ENCODE data around the gene VSNL1. TPM values are rescaled to one million over a fixed set of nuclear protein-coding genes. Genes with fewer than 3 reads are reported as not detected.

VSNL1 gene
- total RNA-seq, 1 experiment from 2014 or later = 0.43 TPM

DNA sequence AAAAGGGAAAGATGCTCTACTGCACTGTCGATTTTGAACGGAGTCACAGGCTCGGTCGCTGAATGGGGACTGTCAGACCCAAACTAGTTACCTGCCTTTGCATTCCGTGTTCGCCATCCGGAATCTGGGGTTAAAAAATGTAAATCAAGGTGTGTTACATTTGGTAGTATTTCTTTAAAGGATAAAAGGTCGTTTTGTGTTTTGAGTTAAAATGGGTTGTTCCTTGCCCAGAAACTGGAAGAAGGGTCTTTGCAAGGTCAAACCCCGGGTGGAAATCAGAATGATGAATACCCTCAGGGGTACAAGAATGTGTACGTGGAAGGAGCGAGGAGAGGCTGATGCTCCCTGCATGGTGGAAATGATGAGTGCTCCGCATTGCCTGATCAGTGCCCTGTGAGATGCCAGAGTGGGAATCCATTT lies 1.0 kb downstream of the VSNL1 start:
- Histone ChIP-seq H3K4me3 (ENCODE audit: low read depth, low read length) (peak overlapping the region; percentile 58), H3K4me1 (peaks cover 31% of the 10 kb centered on the region), H3K9me3 (no peaks in the 10 kb centered on the region), H3K36me3 (ENCODE audit: control insufficient read depth, insufficient read depth, low read length) (no peaks in the 10 kb centered on the region), H3K27me3 (replicated peaks; ENCODE audit: control insufficient read depth, insufficient read depth, low read length) (no peaks in the 10 kb centered on the region; the same call in 1 of the 2 replicates)
- peak overlapping the region; percentile 71 for H3K4me3 Mint-ChIP-seq (ENCODE audit: unreplicated experiment)
- no peak for DNase-seq
- intact Hi-C loops (cut with micrococcal nuclease; ENCODE audit: unreplicated experiment) = no loop called here
- H3K4me1 Mint-ChIP-seq (ENCODE audit: low read depth, unreplicated experiment) = peaks cover 17% of the 10 kb centered on the region
- H3K36me3 Mint-ChIP-seq (ENCODE audit: insufficient read depth, unreplicated experiment) = peaks cover 6% of the 10 kb centered on the region
- no peaks in the 10 kb centered on the region for H3K9me3 Mint-ChIP-seq (ENCODE audit: unreplicated experiment)
- POLR2A ChIA-PET = no interaction called here
- no peak overlapping the region for H3K27ac Mint-ChIP-seq (ENCODE audit: unreplicated experiment)
- H3K27me3 Mint-ChIP-seq (ENCODE audit: insufficient read depth, unreplicated experiment) = peaks cover 18% of the 10 kb centered on the region
- BruUV-seq (replicated peaks) = no TSS peak
- TF ChIP-seq CTCF (IDR thresholded peaks at IDR 0.05; ENCODE audit: insufficient read depth in 1 of 2, low read depth in 1 of 2, low read length in 1 of 2, severe bottlenecking in 1 of 2, unreplicated experiment in 1 of 2) = no peak
- CTCF ChIA-PET = interaction anchor here (1.3 kb wide), 1 partner anchor 129 kb away, joined by 3 read pairs; no protein-coding TSS in a partner anchor

DNA sequence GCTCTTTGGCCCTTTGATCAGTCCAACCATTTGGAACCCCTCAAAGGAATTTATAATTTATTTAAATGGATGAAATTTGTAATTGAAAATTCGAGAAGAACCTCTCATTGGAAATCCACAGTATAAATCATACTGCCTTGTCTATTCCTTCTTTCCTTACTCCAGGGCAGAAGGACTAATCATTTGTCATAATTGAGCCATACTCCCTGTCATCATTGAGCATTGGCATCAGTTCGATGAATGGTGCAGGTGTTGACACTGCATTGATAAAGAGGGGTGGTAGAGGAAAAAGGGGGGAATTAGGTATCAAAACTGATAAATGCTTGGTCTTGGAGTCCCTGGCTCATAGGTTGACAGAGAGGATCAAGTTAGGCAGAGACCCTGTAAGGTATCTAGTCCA lies 2.0 kb downstream of the VSNL1 start:
- no peak overlapping the region for H3K4me3 ChIP-seq (ENCODE audit: low read depth, low read length)
- Mint-ChIP-seq H3K36me3 (ENCODE audit: insufficient read depth, unreplicated experiment) (peaks cover 6% of the 10 kb centered on the region), H3K27ac (ENCODE audit: unreplicated experiment) (no peak overlapping the region), H3K4me1 (ENCODE audit: low read depth, unreplicated experiment) (peaks cover 17% of the 10 kb centered on the region), H3K27me3 (ENCODE audit: insufficient read depth, unreplicated experiment) (peaks cover 17% of the 10 kb centered on the region), H3K9me3 (ENCODE audit: unreplicated experiment) (no peaks in the 10 kb centered on the region), H3K4me3 (ENCODE audit: unreplicated experiment) (no peak overlapping the region)
- CTCF ChIA-PET = no interaction called here
- H3K27me3 ChIP-seq (replicated peaks; ENCODE audit: control insufficient read depth, insufficient read depth, low read length) = no peaks in the 10 kb centered on the region; the same call in 1 of the 2 replicates
- intact Hi-C loops (cut with micrococcal nuclease; ENCODE audit: unreplicated experiment) = no loop called here
- TF ChIP-seq CTCF (IDR thresholded peaks at IDR 0.05; ENCODE audit: insufficient read depth in 1 of 2, low read depth in 1 of 2, low read length in 1 of 2, severe bottlenecking in 1 of 2, unreplicated experiment in 1 of 2) = no peak
- no peaks in the 10 kb centered on the region for H3K9me3 ChIP-seq
- H3K36me3 ChIP-seq (ENCODE audit: control insufficient read depth, insufficient read depth, low read length) = no peaks in the 10 kb centered on the region
- POLR2A ChIA-PET = no interaction called here
- DNase-seq = no peak
- H3K4me1 ChIP-seq = peaks cover 31% of the 10 kb centered on the region
- BruUV-seq (replicated peaks) = no TSS peak

DNA sequence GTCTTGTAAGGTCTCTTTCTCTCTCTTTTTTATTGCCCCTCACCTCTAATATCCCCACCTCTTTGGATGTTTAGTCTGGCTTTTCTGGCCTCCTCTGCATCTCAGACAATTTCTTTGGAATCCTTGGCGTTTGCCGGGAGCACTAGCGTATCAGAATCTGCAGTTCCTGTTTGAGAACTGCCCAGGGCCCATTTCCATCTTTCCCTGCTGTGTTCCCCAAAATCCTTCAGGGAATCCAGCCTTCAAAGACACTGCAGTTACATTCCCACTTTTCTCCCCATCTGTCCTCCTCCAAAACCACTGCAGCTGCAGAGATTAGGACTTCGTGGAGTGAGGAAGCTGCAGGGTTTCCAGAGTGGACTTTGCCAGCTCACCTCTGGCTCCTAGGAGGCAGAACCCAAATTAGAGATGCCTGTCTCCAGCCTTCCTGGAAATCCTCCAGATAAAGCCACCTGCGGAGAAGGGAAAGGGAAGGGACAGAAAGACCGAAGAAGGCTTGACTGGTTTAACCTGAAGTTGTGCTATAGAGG lies 2.7 kb downstream of the VSNL1 start:
- no peak for DNase-seq
- H3K4me3 ChIP-seq (ENCODE audit: low read depth, low read length) = no peak overlapping the region
- peaks cover 23% of the 10 kb centered on the region for H3K4me1 Mint-ChIP-seq (ENCODE audit: low read depth, unreplicated experiment)
- ChIA-PET POLR2A (no interaction called here), CTCF (no interaction called here)
- no peaks in the 10 kb centered on the region for H3K9me3 Mint-ChIP-seq (ENCODE audit: unreplicated experiment)
- no TSS peak for BruUV-seq (replicated peaks)
- H3K4me3 Mint-ChIP-seq (ENCODE audit: unreplicated experiment) = peak overlapping the region; percentile 6
- TF ChIP-seq CTCF (IDR thresholded peaks at IDR 0.05; ENCODE audit: insufficient read depth in 1 of 2, low read depth in 1 of 2, low read length in 1 of 2, severe bottlenecking in 1 of 2, unreplicated experiment in 1 of 2) = no peak
- H3K36me3 Mint-ChIP-seq (ENCODE audit: insufficient read depth, unreplicated experiment) = peaks cover 6% of the 10 kb centered on the region
- intact Hi-C loops (cut with micrococcal nuclease; ENCODE audit: unreplicated experiment) = no loop called here
- H3K27ac Mint-ChIP-seq (ENCODE audit: unreplicated experiment) = no peak overlapping the region
- peaks cover 14% of the 10 kb centered on the region for H3K27me3 Mint-ChIP-seq (ENCODE audit: insufficient read depth, unreplicated experiment)
- peaks cover 30% of the 10 kb centered on the region for H3K4me1 ChIP-seq
- no peaks in the 10 kb centered on the region; the same call in 1 of the 2 replicates for H3K27me3 ChIP-seq (replicated peaks; ENCODE audit: control insufficient read depth, insufficient read depth, low read length)
- H3K36me3 ChIP-seq (ENCODE audit: control insufficient read depth, insufficient read depth, low read length) = no peaks in the 10 kb centered on the region
- no peaks in the 10 kb centered on the region for H3K9me3 ChIP-seq
